Measurements from ENCODE around the gene COL23A1. TPM values are rescaled to one million over a fixed set of nuclear protein-coding genes. Genes with fewer than 3 reads are reported as not detected.
"Not testable (repeated sequence)": the region's sequence is repeated elsewhere in the genome, so short reads cannot be mapped to it uniquely, and the experiment has no call there.

Gene COL23A1
- total RNA-seq, 1 experiment from 2014 or later = 0.12 TPM

DNA sequence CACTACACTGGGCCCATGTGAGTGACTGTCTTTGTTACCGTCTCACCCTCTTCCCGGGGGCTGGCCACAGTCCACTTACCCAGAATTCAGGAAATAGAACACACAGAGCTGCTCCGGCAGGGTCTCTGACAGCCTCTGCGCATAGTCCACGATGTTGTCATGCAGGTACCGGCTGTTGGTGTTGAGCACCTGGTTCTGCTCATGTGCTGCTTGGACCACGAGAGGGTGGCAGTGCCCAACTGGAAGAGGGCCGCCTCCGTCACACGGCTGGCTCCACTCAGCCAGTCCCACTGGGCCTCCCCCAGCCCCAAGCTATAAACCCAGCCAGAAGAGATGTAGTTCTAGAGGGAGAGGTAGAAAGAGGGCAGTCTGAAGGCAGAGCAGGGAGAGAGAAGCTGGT is 360.3 kb downstream of the COL23A1 start:
- DNase-seq (ENCODE audit: low read depth) = no peak

DNA sequence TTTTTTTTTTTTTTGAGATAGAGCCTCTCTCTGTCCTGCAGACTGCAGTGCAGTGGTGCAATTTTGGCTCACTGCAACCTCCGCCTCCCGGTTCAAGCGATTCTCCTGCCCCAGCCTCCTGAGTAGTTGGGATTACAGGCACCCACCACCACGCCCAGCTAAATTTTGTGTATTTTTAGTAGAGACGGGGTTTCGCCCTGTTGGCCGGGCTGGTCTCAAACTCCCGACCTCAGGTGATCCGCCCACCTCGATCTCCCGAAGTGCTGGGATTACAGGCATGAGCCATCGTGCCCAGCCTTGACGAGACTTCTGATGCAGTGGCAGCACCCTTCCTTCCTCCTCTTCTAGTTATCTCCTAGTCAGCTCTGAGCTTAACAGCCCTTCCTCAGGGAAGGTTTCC is 361.1 kb downstream of the COL23A1 start:
- not testable (repeated sequence) for DNase-seq (ENCODE audit: low read depth)

DNA sequence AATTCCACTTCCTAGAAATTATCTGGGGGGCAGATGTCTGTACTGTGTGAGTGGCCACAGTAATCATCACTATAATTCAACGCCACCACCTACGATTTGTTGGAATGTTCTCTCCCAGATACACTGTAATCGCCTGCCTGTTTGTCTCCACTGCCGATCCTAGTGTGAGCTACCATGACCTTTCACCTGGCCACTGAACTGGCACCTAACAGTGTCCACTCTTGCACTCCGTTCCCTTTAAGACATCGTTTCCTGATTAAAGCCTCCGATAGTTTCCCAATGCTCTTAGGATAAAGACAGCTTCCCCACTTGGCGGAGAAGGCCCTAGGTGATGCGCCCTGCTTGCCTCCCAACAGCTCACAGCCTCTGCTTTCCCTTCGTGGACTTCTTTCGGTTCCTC is 361.6 kb downstream of the COL23A1 start:
- no peak for DNase-seq (ENCODE audit: low read depth)

- DNase-seq (ENCODE audit: low read depth) = no peak
These were observed 362.3 kb downstream of the COL23A1 start for GRCh38 chr5:178227929-178228328.

GRCh38 chr5:178227138-178227659 is 363.0 kb downstream of the COL23A1 start:
- DNase-seq (ENCODE audit: low read depth) = peak; percentile 49

GRCh38 chr5:178225174-178225573 is 365.0 kb downstream of the COL23A1 start:
- DNase-seq (ENCODE audit: low read depth) = no peak

GRCh38 chr5:178224403-178224802 is 365.8 kb downstream of the COL23A1 start:
- DNase-seq (ENCODE audit: low read depth) = no peak

GRCh38 chr5:178223828-178224335 is 366.3 kb downstream of the COL23A1 start:
- no peak for DNase-seq (ENCODE audit: low read depth)

GRCh38 chr5:178223196-178223773 is 366.9 kb downstream of the COL23A1 start:
- DNase-seq (ENCODE audit: low read depth) = no peak

GRCh38 chr5:178222292-178222691 is 367.9 kb downstream of the COL23A1 start:
- no peak for DNase-seq (ENCODE audit: low read depth)

GRCh38 chr5:178221853-178222252 is 368.3 kb downstream of the COL23A1 start:
- no peak for DNase-seq (ENCODE audit: low read depth)

- no peak for DNase-seq (ENCODE audit: low read depth)
These were observed 368.9 kb downstream of the COL23A1 start for GRCh38 chr5:178221282-178221681.

- DNase-seq (ENCODE audit: low read depth) = no peak
These were observed 371.4 kb downstream of the COL23A1 start for GRCh38 chr5:178218827-178219226.

DNA sequence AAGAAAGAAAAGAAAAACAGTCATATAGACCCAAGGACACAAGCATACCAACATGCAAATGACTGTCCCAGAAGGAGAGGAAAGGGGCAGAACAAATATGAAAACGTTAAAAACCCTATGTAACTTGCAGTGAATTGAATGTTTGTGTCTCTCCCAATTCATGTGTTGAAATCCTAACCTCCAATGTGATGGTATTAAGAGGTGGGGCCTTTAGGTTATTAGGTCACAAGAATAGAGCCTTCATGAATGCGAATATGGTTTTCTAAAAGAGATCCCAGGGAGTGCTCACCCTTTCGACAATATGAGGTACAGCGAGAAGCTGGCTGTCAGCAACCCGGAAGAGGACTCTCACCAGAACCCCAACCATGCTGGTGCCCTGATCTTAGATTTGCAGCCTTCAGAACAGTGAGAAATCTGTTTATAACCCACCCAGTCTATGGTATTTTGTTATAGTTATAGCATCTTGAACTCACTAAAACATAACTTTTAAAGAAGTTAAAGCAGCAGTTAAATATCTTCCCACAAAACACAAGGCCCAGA is 371.9 kb downstream of the COL23A1 start:
- DNase-seq (ENCODE audit: low read depth) = no peak

GRCh38 chr5:178216779-178217178 is 373.4 kb downstream of the COL23A1 start:
- no peak for DNase-seq (ENCODE audit: low read depth)

GRCh38 chr5:178216088-178216534 is 374.1 kb downstream of the COL23A1 start:
- DNase-seq (ENCODE audit: low read depth) = no peak

DNA sequence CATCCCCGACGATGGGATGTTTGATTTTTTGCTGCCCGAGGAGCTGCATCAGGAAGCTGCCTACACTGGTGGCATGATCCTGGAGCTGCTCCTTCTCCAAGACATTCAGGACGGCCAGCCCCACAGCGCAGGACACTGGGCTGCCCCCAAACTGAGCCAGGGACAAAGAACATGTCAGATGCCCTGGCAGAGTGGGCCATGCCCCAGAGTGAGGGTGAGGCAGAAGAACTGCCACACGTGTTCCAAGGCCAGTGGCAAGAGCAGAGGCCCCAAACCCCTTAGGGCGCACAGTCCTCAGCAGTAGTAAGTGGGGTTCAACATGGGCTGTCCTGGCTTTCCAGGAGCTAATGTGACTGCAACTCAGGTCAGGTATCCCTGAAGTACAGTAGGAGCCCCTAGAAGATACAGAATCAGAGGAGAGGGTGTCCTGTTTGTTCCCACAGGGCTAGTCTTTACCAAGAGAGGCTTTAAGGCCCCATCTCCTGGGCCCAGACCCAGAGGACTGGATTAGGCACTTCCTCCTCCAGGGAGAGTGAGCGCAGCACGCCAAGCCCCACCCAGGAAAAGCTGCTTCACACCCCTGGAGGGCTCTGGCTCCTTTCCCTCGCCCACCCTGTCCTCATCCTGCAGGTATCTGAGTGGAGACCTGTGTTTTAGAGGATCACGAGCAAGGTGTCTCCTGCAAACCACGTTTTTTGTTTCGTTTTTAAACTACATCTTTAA is 374.8 kb downstream of the COL23A1 start:
- DNase-seq (ENCODE audit: low read depth) = no peak

DNA sequence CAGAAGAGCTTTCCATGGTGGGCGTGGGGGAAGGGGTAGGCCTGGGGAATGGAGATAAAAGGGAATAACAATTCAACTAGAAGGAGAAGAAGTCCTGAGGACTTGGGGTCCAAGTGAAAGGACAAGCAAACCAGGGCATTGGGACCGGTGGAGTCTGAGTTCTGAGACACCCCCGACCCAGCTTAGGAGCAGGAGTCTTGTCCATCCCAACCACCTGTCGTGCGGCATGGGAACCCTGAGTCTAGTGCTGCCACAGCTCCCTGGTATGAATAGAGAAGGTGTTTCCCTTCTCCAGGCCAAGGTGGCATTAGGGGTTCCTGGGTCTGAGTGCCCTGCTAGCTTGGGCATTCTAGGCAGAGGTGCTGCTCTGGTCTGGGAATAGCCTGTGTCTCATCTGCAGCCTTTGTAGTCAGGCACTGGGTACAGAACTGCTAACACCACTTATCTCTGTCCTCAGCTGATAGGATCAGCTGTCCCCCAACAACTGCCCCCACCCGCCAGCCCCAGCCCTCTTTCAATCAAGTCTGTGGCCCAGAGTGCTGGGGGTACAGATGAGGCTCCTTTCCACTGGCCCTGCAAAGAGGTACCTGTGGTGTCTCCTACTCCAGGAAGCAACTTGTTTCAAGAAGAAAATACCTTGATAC is 375.9 kb downstream of the COL23A1 start:
- no peak for DNase-seq (ENCODE audit: low read depth)

- no peak for DNase-seq (ENCODE audit: low read depth)
These were observed 376.4 kb downstream of the COL23A1 start for GRCh38 chr5:178213748-178214151.

- no peak for DNase-seq (ENCODE audit: low read depth)
These were observed 377.2 kb downstream of the COL23A1 start for GRCh38 chr5:178213003-178213461.

- DNase-seq (ENCODE audit: low read depth) = no peak
These were observed 377.8 kb downstream of the COL23A1 start for GRCh38 chr5:178212241-178213002.
